ENCODE results near the gene SH3D19.
A peak's percentile ranks its signal among the peaks of the same experiment; 100 is the strongest.
"Not testable (repeated sequence)": the region's sequence is repeated elsewhere in the genome, so short reads cannot be mapped to it uniquely, and the experiment has no call there.

SH3D19 gene

GRCh38 chr4:151325111-151325948 is at the start of gene SH3D19:
Gene SH3D19 (minus strand): TSS chr4:151325605. CDS start chr4:151325352, 253 bp downstream.
- peak; percentile 18 to 22 for DNase-seq

GRCh38 chr4:151362404-151363164 is 37.2 kb upstream of the SH3D19 start:
- DNase-seq = peak; percentile 86 to 87

- no peak for DNase-seq
These were observed 36.6 kb upstream of the SH3D19 start for GRCh38 chr4:151361966-151362365.

- DNase-seq = no peak
These were observed 35.7 kb upstream of the SH3D19 start for GRCh38 chr4:151361126-151361525.

GRCh38 chr4:151359576-151359975 is 34.2 kb upstream of the SH3D19 start:
- DNase-seq = no peak

GRCh38 chr4:151358266-151358665 is 32.9 kb upstream of the SH3D19 start:
- DNase-seq = no peak

GRCh38 chr4:151356510-151356909 is 31.1 kb upstream of the SH3D19 start:
- DNase-seq = no peak

- no peak for DNase-seq
These were observed 29.8 kb upstream of the SH3D19 start for GRCh38 chr4:151355155-151355554.

GRCh38 chr4:151347490-151348235 is 22.3 kb upstream of the SH3D19 start:
- DNase-seq = no peak

GRCh38 chr4:151344948-151345347 is 19.5 kb upstream of the SH3D19 start:
- DNase-seq = no peak

GRCh38 chr4:151340751-151341385 is 15.5 kb upstream of the SH3D19 start:
- DNase-seq = no peak

GRCh38 chr4:151339467-151339866 is 14.1 kb upstream of the SH3D19 start:
- no peak for DNase-seq

GRCh38 chr4:151331276-151332042 is 6.1 kb upstream of the SH3D19 start:
- DNase-seq = no peak

GRCh38 chr4:151329217-151330007 is 4.0 kb upstream of the SH3D19 start:
- no peak for DNase-seq

- DNase-seq = no peak
These were observed 493 bp upstream of the SH3D19 start for GRCh38 chr4:151325949-151326246.

- peak; percentile 32 to 35 for DNase-seq
These were observed 674 bp downstream of the SH3D19 start for GRCh38 chr4:151324752-151325110.

GRCh38 chr4:151324124-151324751 is 1.2 kb downstream of the SH3D19 start:
- no peak for DNase-seq

GRCh38 chr4:151323667-151324066 is 1.7 kb downstream of the SH3D19 start:
- no peak for DNase-seq

GRCh38 chr4:151322570-151322969 is 2.8 kb downstream of the SH3D19 start:
- DNase-seq = no peak

- not testable (repeated sequence) for DNase-seq
These were observed 3.2 kb downstream of the SH3D19 start for GRCh38 chr4:151322161-151322560.

- DNase-seq = no peak
These were observed 3.8 kb downstream of the SH3D19 start for GRCh38 chr4:151321586-151321985.
